Thymus (tissue), 11 donors: ENCODE data around the gene SLC35B4. TPM values are rescaled to one million over a fixed set of nuclear protein-coding genes. Genes with fewer than 3 reads are reported as not detected.

Experiments used
- DNase-seq, 9 donors: peaks; one replicate each; pipeline ENCODE4 v3.0.0-alpha.2; 2013; ENCODE audit warnings: low spot score in 9 of 9, low read depth in 6 of 9, missing footprints in 1 of 9
- H3K27ac ChIP-seq, 2 donors: one replicate each; pipeline ENCODE4 v1.5.1; 2013; ENCODE audit warnings: control low read depth in 1 of 2, low read depth in 1 of 2, low read length in 1 of 2, mild to moderate bottlenecking in 1 of 2, moderate library complexity in 1 of 2
- H3K27me3 ChIP-seq, 2 donors: one replicate each; pipeline ENCODE4 v1.5.1; 2013; ENCODE audit warnings: low read length in 1 of 2; ENCODE audit not compliant: control insufficient read depth in 2 of 2, insufficient read depth in 1 of 2
- H3K36me3 ChIP-seq, 2 donors: one replicate each; pipeline ENCODE4 v1.5.1; 2013; ENCODE audit warnings: low read length in 1 of 2, mild to moderate bottlenecking in 1 of 2, moderate library complexity in 1 of 2; ENCODE audit not compliant: control insufficient read depth in 2 of 2, insufficient read depth in 2 of 2
- H3K4me1 ChIP-seq, 2 donors: one replicate each; pipeline ENCODE4 v1.5.1; 2013; ENCODE audit warnings: low read length in 2 of 2; ENCODE audit not compliant: control insufficient read depth in 2 of 2, insufficient read depth in 2 of 2
- H3K4me3 ChIP-seq, 2 donors: one replicate each; pipeline ENCODE4 v1.5.1; 2013; ENCODE audit warnings: low read length in 2 of 2, control low read depth in 1 of 2, mild to moderate bottlenecking in 1 of 2
- H3K9me3 ChIP-seq, 2 donors: one replicate each; pipeline ENCODE4 v1.5.1; 2013; ENCODE audit warnings: low read length in 1 of 2, mild to moderate bottlenecking in 1 of 2; ENCODE audit not compliant: control insufficient read depth in 2 of 2, insufficient read depth in 1 of 2
- WGBS: extraction: QIAGEN DNeasy Blood & Tissue Kit; methylation state at CpG from one replicate; pipeline ENCODE4 v1.1.7; 2013; 5-methylcytosine and 5-hydroxymethylcytosine counted together
- polyA plus RNA-seq: library from polyadenylated mRNA; stranded (reverse); fragments of 200-250 nt; gene quantifications from one replicate; pipeline ENCODE4 v1.2.3, GENCODE V29; 2013
- total RNA-seq: library from RNA; stranded (reverse); fragments of 120-200 nt; gene quantifications from one replicate; pipeline ENCODE4 v1.2.4, GENCODE V29; 2013
- donor health status: healthy.

Gene SLC35B4
- total and polyA plus RNA-seq, 2 donors: 5.0 to 6.1 TPM

GRCh38 chr7:134337980-134338379, 21.2 kb upstream of the SLC35B4 start:
- no peaks in the 10 kb centered on the region for H3K27me3 ChIP-seq
- H3K27ac ChIP-seq: no peak overlapping the region
- H3K9me3 ChIP-seq: no peaks in the 10 kb centered on the region
- H3K4me3 ChIP-seq: no peak overlapping the region
- 99% methylated on average over 1 of the region's 1 CpG for WGBS
- no peaks in the 10 kb centered on the region for H3K36me3 ChIP-seq
- H3K4me1 ChIP-seq: no peaks in the 10 kb centered on the region
- DNase-seq: no peak

GRCh38 chr7:134334408-134334807, 17.7 kb upstream of the SLC35B4 start:
- no peaks in the 10 kb centered on the region for H3K36me3 ChIP-seq
- H3K4me3 ChIP-seq: no peak overlapping the region
- H3K4me1 ChIP-seq: no peaks in the 10 kb centered on the region
- H3K27ac ChIP-seq: no peak overlapping the region
- 84% methylated on average over 4 of the region's 4 CpGs for WGBS
- H3K9me3 ChIP-seq: no peaks in the 10 kb centered on the region
- no peaks in the 10 kb centered on the region for H3K27me3 ChIP-seq
- no peak for DNase-seq

GRCh38 chr7:134333943-134334342, 17.2 kb upstream of the SLC35B4 start:
- Histone ChIP-seq H3K27me3 (no peaks in the 10 kb centered on the region), H3K9me3 (no peaks in the 10 kb centered on the region), H3K27ac (no peak overlapping the region), H3K4me1 (no peaks in the 10 kb centered on the region), H3K4me3 (no peak overlapping the region), H3K36me3 (no peaks in the 10 kb centered on the region)
- 91% methylated on average over 13 of the region's 13 CpGs for WGBS
- DNase-seq: no peak

GRCh38 chr7:134332892-134333291, 16.2 kb upstream of the SLC35B4 start:
- WGBS: 95% methylated on average over 1 of the region's 1 CpG
- no peaks in the 10 kb centered on the region for H3K36me3 ChIP-seq
- no peaks in the 10 kb centered on the region for H3K27me3 ChIP-seq
- H3K4me3 ChIP-seq: no peak overlapping the region
- DNase-seq: no peak
- no peak overlapping the region for H3K27ac ChIP-seq
- H3K9me3 ChIP-seq: no peaks in the 10 kb centered on the region
- H3K4me1 ChIP-seq: no peaks in the 10 kb centered on the region

GRCh38 chr7:134331393-134331792, 14.7 kb upstream of the SLC35B4 start:
- H3K27me3 ChIP-seq: no peaks in the 10 kb centered on the region
- 99% methylated on average over 7 of the region's 7 CpGs for WGBS
- no peaks in the 10 kb centered on the region for H3K4me1 ChIP-seq
- H3K4me3 ChIP-seq: no peak overlapping the region
- DNase-seq: no peak
- H3K36me3 ChIP-seq: no peaks in the 10 kb centered on the region
- H3K9me3 ChIP-seq: no peaks in the 10 kb centered on the region
- H3K27ac ChIP-seq: no peak overlapping the region

GRCh38 chr7:134330974-134331373, 14.2 kb upstream of the SLC35B4 start:
- no peak for DNase-seq
- Histone ChIP-seq H3K27ac (no peak overlapping the region), H3K4me1 (no peaks in the 10 kb centered on the region), H3K27me3 (no peaks in the 10 kb centered on the region), H3K36me3 (no peaks in the 10 kb centered on the region), H3K9me3 (no peaks in the 10 kb centered on the region), H3K4me3 (no peak overlapping the region)
- 77% methylated on average over 4 of the region's 4 CpGs for WGBS

GRCh38 chr7:134329614-134330346, 13.1 kb upstream of the SLC35B4 start:
- H3K4me3 ChIP-seq: no peak overlapping the region
- H3K27ac ChIP-seq: no peak overlapping the region
- WGBS: 78% methylated on average over 4 of the region's 4 CpGs
- no peak for DNase-seq
- no peaks in the 10 kb centered on the region for H3K4me1 ChIP-seq
- H3K36me3 ChIP-seq: no peaks in the 10 kb centered on the region
- no peaks in the 10 kb centered on the region for H3K9me3 ChIP-seq
- H3K27me3 ChIP-seq: no peaks in the 10 kb centered on the region

GRCh38 chr7:134328900-134329299, 12.2 kb upstream of the SLC35B4 start:
- Histone ChIP-seq H3K9me3 (no peaks in the 10 kb centered on the region), H3K36me3 (no peaks in the 10 kb centered on the region), H3K27ac (no peak overlapping the region), H3K4me1 (no peaks in the 10 kb centered on the region), H3K4me3 (no peak overlapping the region), H3K27me3 (no peaks in the 10 kb centered on the region)
- 66% methylated on average over 2 of the region's 2 CpGs for WGBS
- no peak for DNase-seq

- Histone ChIP-seq H3K9me3 (no peaks in the 10 kb centered on the region), H3K27ac (no peak overlapping the region), H3K4me3 (no peak overlapping the region), H3K27me3 (no peaks in the 10 kb centered on the region), H3K4me1 (no peaks in the 10 kb centered on the region), H3K36me3 (no peaks in the 10 kb centered on the region)
- 40% methylated on average over 7 of the region's 7 CpGs for WGBS
- peak; percentile 23 to 79 (median 57) for DNase-seq
Measured at GRCh38 chr7:134327896-134328295, 11.2 kb upstream of the SLC35B4 start.
